ENCODE measurements around the gene APOBEC3B. TPM values are rescaled to one million over a fixed set of nuclear protein-coding genes. Genes with fewer than 3 reads are reported as not detected.

Gene APOBEC3B
- total and polyA plus RNA-seq, 9 of the 15 experiments (the other 6 are each of a cell fraction or from before 2014, with no cell fraction given) = 5.9 to 166 (median 43.2) TPM

DNA sequence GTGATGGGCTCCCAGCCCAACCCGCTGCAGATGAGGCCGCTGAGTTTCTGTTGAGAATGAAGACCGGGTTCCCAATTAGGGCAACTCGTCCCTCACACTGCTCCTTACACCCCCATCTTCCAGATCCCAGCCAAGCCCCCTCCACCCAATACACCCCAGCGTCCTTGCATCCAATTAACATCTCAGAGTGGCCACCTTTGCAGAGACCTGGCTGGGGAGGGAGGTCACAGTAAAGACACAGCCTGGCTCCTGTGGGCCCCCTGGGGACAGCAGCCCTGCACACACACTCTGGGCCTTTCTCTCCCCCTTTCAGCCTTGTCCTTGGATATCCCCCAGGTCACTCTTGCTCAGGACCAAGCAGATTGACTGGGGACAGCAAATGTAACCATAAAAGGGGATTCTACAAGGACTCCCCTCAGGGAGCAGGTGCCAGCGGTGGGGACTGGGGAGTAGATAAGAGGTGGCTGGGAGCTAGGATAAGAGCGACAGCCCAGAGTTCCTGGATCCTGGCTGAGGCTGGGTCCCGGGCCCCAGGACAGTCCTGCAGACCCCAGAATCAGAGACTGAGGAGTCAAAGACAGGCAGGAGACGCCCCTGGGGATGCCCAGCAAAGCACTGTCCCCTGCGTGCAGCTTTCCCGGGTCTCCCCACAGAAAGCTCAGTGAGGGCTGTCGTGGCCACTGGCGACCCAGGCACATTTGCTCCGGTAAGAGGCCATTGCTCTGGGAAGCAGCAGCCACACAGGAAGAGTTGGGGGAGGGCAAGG lies 16.4 kb upstream of the APOBEC3B start (continued):
- TF ChIP-seq, protein P1, sequence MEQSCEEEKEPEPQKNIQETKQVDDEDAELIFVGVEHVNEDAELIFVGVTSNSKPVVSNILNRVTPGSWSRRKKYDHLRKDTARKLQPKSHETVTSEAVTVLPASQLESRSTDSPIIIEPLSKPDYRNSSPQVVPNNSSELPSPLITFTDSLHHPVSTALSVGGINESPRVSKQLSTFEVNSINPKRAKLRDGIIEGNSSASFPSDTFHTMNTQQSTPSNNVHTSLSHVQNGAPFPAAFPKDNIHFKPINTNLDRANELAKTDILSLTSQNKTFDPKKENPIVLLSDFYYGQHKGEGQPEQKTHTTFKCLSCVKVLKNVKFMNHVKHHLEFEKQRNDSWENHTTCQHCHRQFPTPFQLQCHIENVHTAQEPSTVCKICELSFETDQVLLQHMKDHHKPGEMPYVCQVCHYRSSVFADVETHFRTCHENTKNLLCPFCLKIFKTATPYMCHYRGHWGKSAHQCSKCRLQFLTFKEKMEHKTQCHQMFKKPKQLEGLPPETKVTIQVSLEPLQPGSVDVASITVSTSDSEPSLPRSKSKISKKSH (CRISPR knock-in tag; IDR thresholded peaks at IDR 0.05) = no peak
- no peak for TF ChIP-seq NFE2 (IDR thresholded peaks at IDR 0.05; ENCODE audit: low read depth)
- no peak for TF ChIP-seq HEY1 (CRISPR knock-in tag; IDR thresholded peaks at IDR 0.05; ENCODE audit: borderline replicate concordance)
- no peak for TF ChIP-seq TBL1XR1 (IDR thresholded peaks at IDR 0.05; ENCODE audit: low read length in 2 of 2)
- peak; percentile 63 for TF ChIP-seq TAL1 (IDR thresholded peaks at IDR 0.05)
- TF ChIP-seq SMAD2 (IDR thresholded peaks at IDR 0.05; ENCODE audit: low read depth, low read length) = no peak
- TF ChIP-seq, protein P2, sequence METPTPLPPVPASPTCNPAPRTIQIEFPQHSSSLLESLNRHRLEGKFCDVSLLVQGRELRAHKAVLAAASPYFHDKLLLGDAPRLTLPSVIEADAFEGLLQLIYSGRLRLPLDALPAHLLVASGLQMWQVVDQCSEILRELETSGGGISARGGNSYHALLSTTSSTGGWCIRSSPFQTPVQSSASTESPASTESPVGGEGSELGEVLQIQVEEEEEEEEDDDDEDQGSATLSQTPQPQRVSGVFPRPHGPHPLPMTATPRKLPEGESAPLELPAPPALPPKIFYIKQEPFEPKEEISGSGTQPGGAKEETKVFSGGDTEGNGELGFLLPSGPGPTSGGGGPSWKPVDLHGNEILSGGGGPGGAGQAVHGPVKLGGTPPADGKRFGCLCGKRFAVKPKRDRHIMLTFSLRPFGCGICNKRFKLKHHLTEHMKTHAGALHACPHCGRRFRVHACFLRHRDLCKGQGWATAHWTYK (CRISPR knock-in tag; IDR thresholded peaks at IDR 0.05) = no peak
- TF ChIP-seq THRAP3 (IDR thresholded peaks at IDR 0.05; ENCODE audit: borderline replicate concordance) = no peak
- peak; percentile 57 for TF ChIP-seq CBFA2T2 (conservative IDR thresholded peaks at IDR 0.05)
- TF ChIP-seq, protein P3, sequence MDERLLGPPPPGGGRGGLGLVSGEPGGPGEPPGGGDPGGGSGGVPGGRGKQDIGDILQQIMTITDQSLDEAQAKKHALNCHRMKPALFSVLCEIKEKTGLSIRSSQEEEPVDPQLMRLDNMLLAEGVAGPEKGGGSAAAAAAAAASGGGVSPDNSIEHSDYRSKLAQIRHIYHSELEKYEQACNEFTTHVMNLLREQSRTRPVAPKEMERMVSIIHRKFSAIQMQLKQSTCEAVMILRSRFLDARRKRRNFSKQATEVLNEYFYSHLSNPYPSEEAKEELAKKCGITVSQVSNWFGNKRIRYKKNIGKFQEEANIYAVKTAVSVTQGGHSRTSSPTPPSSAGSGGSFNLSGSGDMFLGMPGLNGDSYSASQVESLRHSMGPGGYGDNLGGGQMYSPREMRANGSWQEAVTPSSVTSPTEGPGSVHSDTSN (CRISPR knock-in tag; IDR thresholded peaks at IDR 0.05; ENCODE audit: low read depth) = no peak
- TF ChIP-seq, protein P3 (tag; conservative IDR thresholded peaks at IDR 0.05; ENCODE audit: low read depth) = no peak
- TF ChIP-seq SRF (CRISPR knock-in tag; IDR thresholded peaks at IDR 0.05) = peak in 1 of 2 experiments; percentile 91; a peak in 1 of 4 replicates
- no peak for TF ChIP-seq ATF7 (IDR thresholded peaks at IDR 0.05)
- no peak for TF ChIP-seq POU5F1 (IDR thresholded peaks at IDR 0.05; ENCODE audit: borderline replicate concordance, low read depth, low read length, partially characterized antibody)
- no peak for TF ChIP-seq SNIP1 (IDR thresholded peaks at IDR 0.05; ENCODE audit: low read depth)
- no peak for TF ChIP-seq GTF2F1 (IDR thresholded peaks at IDR 0.05; ENCODE audit: low read depth, low read length)
- TF ChIP-seq ELF1 (tag; IDR thresholded peaks at IDR 0.05) = no peak
- TF ChIP-seq, protein P4, sequence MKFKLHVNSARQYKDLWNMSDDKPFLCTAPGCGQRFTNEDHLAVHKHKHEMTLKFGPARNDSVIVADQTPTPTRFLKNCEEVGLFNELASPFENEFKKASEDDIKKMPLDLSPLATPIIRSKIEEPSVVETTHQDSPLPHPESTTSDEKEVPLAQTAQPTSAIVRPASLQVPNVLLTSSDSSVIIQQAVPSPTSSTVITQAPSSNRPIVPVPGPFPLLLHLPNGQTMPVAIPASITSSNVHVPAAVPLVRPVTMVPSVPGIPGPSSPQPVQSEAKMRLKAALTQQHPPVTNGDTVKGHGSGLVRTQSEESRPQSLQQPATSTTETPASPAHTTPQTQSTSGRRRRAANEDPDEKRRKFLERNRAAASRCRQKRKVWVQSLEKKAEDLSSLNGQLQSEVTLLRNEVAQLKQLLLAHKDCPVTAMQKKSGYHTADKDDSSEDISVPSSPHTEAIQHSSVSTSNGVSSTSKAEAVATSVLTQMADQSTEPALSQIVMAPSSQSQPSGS (CRISPR knock-in tag; IDR thresholded peaks at IDR 0.05) = no peak
- TF ChIP-seq ASH1L (IDR thresholded peaks at IDR 0.05; ENCODE audit: borderline replicate concordance, low read depth, partially characterized antibody) = no peak
- TF ChIP-seq, protein P5, sequence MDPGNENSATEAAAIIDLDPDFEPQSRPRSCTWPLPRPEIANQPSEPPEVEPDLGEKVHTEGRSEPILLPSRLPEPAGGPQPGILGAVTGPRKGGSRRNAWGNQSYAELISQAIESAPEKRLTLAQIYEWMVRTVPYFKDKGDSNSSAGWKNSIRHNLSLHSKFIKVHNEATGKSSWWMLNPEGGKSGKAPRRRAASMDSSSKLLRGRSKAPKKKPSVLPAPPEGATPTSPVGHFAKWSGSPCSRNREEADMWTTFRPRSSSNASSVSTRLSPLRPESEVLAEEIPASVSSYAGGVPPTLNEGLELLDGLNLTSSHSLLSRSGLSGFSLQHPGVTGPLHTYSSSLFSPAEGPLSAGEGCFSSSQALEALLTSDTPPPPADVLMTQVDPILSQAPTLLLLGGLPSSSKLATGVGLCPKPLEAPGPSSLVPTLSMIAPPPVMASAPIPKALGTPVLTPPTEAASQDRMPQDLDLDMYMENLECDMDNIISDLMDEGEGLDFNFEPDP (CRISPR knock-in tag; IDR thresholded peaks at IDR 0.05) = no peak

Measured in K562 (cell line).